Omental fat pad (tissue), 4 donors: ENCODE measurements around the gene ACVR2A. TPM values are rescaled to one million over a fixed set of nuclear protein-coding genes. Genes with fewer than 3 reads are reported as not detected.
A peak's percentile ranks its signal among the peaks of the same experiment; 100 is the strongest.

ENCODE experiments used
- ATAC-seq: fragments of 150-250 bp; one replicate; pipeline ENCODE4 v1.9.1; 2016; ENCODE audit warnings: mild to moderate bottlenecking, moderate library complexity; ENCODE audit not compliant: low FRiP score
- DNase-seq: peaks from one replicate; pipeline ENCODE4 v3.0.0-alpha.2; 2019; ENCODE audit warnings: low spot score
- CTCF ChIP-seq, 3 donors: fragments of 450-650 bp; IDR thresholded peaks; one replicate each; pipeline ENCODE4 v1.5.1; 2016 to 2017; ENCODE audit warnings: antibody characterized with exemption in 3 of 3, mild to moderate bottlenecking in 3 of 3, moderate library complexity in 2 of 3
- total RNA-seq, 4 donors: library from RNA; depleted of rRNA; stranded (reverse); fragments of >200 nt; gene quantifications; one replicate each; pipeline ENCODE4 v1.1.0, GENCODE V29; 2016

The ACVR2A gene
- total RNA-seq, 4 donors from 2014 or later = 15.9 to 31.5 (median 19.2) TPM

GRCh38 chr2:147843864-147844696 is 749 bp upstream of the ACVR2A start:
- peak; percentile 96 for ATAC-seq
- DNase-seq = peak; percentile 69
- TF ChIP-seq CTCF (IDR thresholded peaks at IDR 0.05) = no peak

- ATAC-seq (no peak), DNase-seq (no peak)
- no peak for TF ChIP-seq CTCF (IDR thresholded peaks at IDR 0.05)
These were observed 662 bp downstream of the ACVR2A start for GRCh38 chr2:147845411-147845971.

GRCh38 chr2:147846412-147847081 is 1.7 kb downstream of the ACVR2A start:
- DNase-seq (no peak), ATAC-seq (no peak)
- TF ChIP-seq CTCF (IDR thresholded peaks at IDR 0.05) = no peak

- no peak for DNase-seq
- no peak for ATAC-seq
- no peak for TF ChIP-seq CTCF (IDR thresholded peaks at IDR 0.05)
These were observed 3.0 kb downstream of the ACVR2A start for GRCh38 chr2:147847746-147848391.

- TF ChIP-seq CTCF (IDR thresholded peaks at IDR 0.05) = no peak
- no peak for ATAC-seq
- DNase-seq = no peak
These were observed 6.0 kb downstream of the ACVR2A start for GRCh38 chr2:147850838-147851237.

GRCh38 chr2:147851244-147851930 is 6.6 kb downstream of the ACVR2A start:
- TF ChIP-seq CTCF (IDR thresholded peaks at IDR 0.05) = no peak
- DNase-seq = no peak

More at GRCh38 chr2:147851244-147851930, 6.6 kb downstream of the ACVR2A start:
- ATAC-seq = no peak
